Mesenchymal stem cell (in vitro differentiated cells and primary cell): ENCODE measurements around the gene SMARCA1. TPM values are rescaled to one million over a fixed set of nuclear protein-coding genes. Genes with fewer than 3 reads are reported as not detected.

Experiments
- small RNA-seq: library from polyadenylated mRNA; stranded (forward); fragments of <200 nt; extraction: miRNeasy Mini kit (QIAGEN cat#:217004); gene quantifications from one replicate; pipeline ENCODE3, GENCODE V24; 2013; ENCODE audit warnings: low read depth

The SMARCA1 gene

Small RNAs within 50 kb of the gene (small RNA-seq; reads per million reads assigned to genes)
- gene RF01169 (not detected), gene RNA5SP513 (not detected), gene RPS26P56 (not detected)
